ENCODE data around the gene CITED4. TPM values are rescaled to one million over a fixed set of nuclear protein-coding genes. Genes with fewer than 3 reads are reported as not detected.

Gene CITED4
- total RNA-seq, 1 donor from 2014 or later = 7.1 TPM

GRCh38 chr1:40847023-40847745, 15.0 kb downstream of the CITED4 start:
- Histone ChIP-seq H3K79me2 (ENCODE audit: insufficient read depth, low read length) (no peaks in the 10 kb centered on the region), H3K27me3 (ENCODE audit: insufficient read depth, low read length) (no peaks in the 10 kb centered on the region), H3K36me3 (ENCODE audit: insufficient read depth, low read length) (no peaks in the 10 kb centered on the region), H4K20me1 (ENCODE audit: insufficient read depth, low read length) (no peaks in the 10 kb centered on the region), H3K4me2 (ENCODE audit: low read length) (no peak overlapping the region), H2AFZ (ENCODE audit: low read depth, low read length) (no peak overlapping the region), H3K9me3 (ENCODE audit: insufficient read depth, low read depth, low read length) (no peaks in the 10 kb centered on the region), H3K4me1 (ENCODE audit: insufficient read depth, low read length) (no peaks in the 10 kb centered on the region), H3K9ac (ENCODE audit: low read length) (no peak overlapping the region), H3K4me3 (ENCODE audit: insufficient read depth, low read depth, low read length) (no peak overlapping the region), H3K27ac (ENCODE audit: low read depth, low read length) (no peak overlapping the region)
- Mint-ChIP-seq H3K4me1 (ENCODE audit: low read depth, unreplicated experiment) (no peaks in the 10 kb centered on the region), H3K9me3 (ENCODE audit: unreplicated experiment) (peaks cover 9% of the 10 kb centered on the region), H3K27ac (ENCODE audit: unreplicated experiment) (no peak overlapping the region), H3K4me3 (ENCODE audit: unreplicated experiment) (no peak overlapping the region), H3K36me3 (ENCODE audit: low read depth, unreplicated experiment) (no peaks in the 10 kb centered on the region), H3K27me3 (ENCODE audit: low read depth, unreplicated experiment) (peaks cover 22% of the 10 kb centered on the region)
- no peak for TF ChIP-seq CTCF (IDR thresholded peaks at IDR 0.05; ENCODE audit: insufficient read depth, low read depth, low read length)
- TF ChIP-seq EZH2 (IDR thresholded peaks at IDR 0.05; ENCODE audit: insufficient read depth, low read length) = no peak
- no peak for DNase-seq (ENCODE audit: low read depth)
- FAIRE-seq = no peak

GRCh38 chr1:40845895-40846294, 16.3 kb downstream of the CITED4 start:
- Histone ChIP-seq H3K9ac (ENCODE audit: low read length) (no peak overlapping the region), H3K36me3 (ENCODE audit: insufficient read depth, low read length) (no peaks in the 10 kb centered on the region), H3K4me3 (ENCODE audit: insufficient read depth, low read depth, low read length) (no peak overlapping the region), H3K27me3 (ENCODE audit: insufficient read depth, low read length) (peaks cover 4% of the 10 kb centered on the region), H3K4me2 (ENCODE audit: low read length) (no peak overlapping the region), H3K79me2 (ENCODE audit: insufficient read depth, low read length) (no peaks in the 10 kb centered on the region), H3K9me3 (ENCODE audit: insufficient read depth, low read depth, low read length) (no peaks in the 10 kb centered on the region), H3K4me1 (ENCODE audit: insufficient read depth, low read length) (no peaks in the 10 kb centered on the region), H2AFZ (ENCODE audit: low read depth, low read length) (no peak overlapping the region), H3K27ac (ENCODE audit: low read depth, low read length) (no peak overlapping the region), H4K20me1 (ENCODE audit: insufficient read depth, low read length) (no peaks in the 10 kb centered on the region)
- Mint-ChIP-seq H3K9me3 (ENCODE audit: unreplicated experiment) (peaks cover 11% of the 10 kb centered on the region), H3K36me3 (ENCODE audit: low read depth, unreplicated experiment) (peaks cover 1% of the 10 kb centered on the region), H3K4me1 (ENCODE audit: low read depth, unreplicated experiment) (no peaks in the 10 kb centered on the region), H3K27me3 (ENCODE audit: low read depth, unreplicated experiment) (peaks cover 15% of the 10 kb centered on the region), H3K27ac (ENCODE audit: unreplicated experiment) (no peak overlapping the region), H3K4me3 (ENCODE audit: unreplicated experiment) (no peak overlapping the region)
- FAIRE-seq (no peak), DNase-seq (ENCODE audit: low read depth) (no peak)
- no peak for TF ChIP-seq EZH2 (IDR thresholded peaks at IDR 0.05; ENCODE audit: insufficient read depth, low read length)
- no peak for TF ChIP-seq CTCF (IDR thresholded peaks at IDR 0.05; ENCODE audit: insufficient read depth, low read depth, low read length)
